GM21367 (cell line): ENCODE measurements around the gene PRKD1.

Experiments used
- ATAC-seq: cut with Tn5 transposase; IDR thresholded peaks from one replicate; pipeline ENCODE4 v1.9.1; 2021; ENCODE audit not compliant: unreplicated experiment

Gene PRKD1

DNA sequence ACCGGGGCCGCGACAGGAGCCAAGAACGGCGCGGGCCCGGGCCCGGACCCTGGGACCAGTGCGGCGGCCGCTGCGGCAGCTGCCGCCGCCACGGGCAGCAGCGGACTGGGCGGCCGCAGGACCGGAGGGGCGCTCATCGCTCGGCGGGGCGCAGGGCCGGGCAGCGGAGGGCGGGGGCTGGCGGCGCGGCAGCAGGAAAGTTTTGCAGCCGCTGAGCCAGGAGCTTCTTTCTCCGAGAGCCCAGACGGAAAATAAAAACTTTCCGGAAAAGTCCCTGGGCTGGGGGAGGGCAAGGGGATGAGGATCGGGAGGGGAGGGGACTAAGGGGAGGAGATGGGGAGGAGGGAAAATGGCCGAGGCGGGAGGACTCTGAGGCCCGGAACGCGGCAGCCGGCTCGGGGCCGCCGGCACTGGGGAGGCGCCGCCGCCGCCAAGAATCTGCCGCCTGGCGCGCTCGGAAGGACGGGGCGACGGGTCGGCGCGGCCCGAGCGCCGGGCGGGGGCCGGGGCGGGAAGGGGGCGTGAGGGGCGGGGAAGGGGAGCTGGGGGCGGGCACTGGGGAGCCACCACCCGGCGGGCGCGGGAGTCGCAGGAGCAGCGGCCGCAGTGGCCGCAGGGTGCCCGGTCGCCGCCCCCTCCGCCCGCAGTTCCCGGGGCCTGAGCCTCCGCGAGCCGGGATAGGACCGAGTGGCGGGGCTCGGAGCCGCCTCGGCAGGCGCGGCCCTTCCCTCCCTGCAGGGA lies at the start of gene PRKD1:
PRKD1 (minus strand) TSS at position 472 of the 741 bp plus-strand sequence.
- peak; percentile 38 for ATAC-seq

DNA sequence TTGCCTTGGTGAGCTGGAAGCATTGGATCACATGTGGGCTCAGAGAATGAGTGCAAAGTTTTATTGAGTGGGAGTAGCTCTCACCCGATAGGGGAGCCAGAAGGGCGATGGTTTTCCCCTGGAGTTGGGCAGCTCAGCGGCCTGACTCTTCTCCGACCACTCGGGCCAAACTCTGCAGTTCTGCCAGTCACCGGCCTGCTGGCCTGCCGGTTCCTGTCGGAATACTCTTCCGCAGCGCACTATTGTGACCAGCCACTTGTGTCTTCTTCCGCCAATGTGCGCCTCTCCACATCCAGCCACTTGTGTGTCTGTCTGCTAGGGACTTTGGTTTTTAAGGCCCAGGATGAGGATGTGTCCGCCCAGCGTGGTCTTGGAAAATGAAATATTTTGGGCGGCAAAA lies 43.5 kb upstream of the PRKD1 start:
- no peak for ATAC-seq

DNA sequence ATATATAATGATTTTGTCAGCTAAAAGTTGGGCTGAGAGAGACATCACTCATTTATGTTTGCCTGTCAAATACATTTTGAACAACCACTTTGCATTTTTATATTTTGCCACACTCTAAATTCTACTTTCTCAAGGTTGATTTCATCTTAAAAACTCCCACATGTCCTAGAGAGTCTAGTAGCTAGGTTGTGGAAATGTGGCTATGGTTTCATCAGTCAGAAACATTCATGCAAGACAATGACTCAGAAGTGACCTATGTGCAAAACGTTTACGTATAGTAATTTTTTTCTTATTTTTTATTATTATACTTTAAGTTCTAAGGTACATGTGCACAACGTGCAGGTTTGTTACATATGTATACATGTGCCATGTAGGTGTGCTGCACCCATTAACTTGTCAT lies 27.4 kb upstream of the PRKD1 start:
- no peak for ATAC-seq

DNA sequence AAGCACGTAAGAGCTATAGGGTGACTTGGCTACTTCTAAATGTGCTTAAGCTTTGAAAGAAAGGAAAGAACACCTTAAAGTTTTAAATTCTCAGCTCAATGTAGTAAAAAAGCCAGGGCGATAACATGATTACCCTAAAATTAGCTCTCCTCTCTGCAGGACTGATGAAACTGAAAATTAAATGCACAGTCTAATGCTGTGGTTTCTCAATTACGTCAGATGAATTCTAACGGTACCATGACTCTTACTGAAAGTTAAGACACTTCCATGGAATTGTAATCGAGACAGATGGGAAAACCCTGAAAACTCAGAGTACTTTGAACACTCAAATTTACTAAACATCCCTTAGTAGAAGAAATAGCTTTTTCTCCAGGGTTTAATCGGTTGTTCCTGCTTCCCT lies 25.9 kb upstream of the PRKD1 start:
- no peak for ATAC-seq

DNA sequence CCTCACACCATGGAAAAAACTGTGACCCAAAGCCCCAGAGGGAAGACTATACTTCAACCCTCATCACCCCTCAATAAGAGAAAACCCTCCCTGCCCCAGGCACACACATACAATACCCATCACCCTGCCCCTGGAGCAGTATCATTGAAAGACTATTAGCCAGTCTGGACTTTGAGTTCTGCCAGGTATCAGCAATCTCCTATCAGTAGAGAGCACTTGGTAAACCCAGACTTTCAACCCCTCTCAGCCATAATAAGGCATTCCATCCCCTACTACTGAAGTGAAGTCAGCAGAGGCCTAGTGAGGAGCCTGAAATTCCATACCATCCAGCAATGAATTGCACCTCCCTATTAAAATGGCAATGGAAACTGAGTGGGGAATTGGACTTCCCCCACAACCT lies 16.4 kb upstream of the PRKD1 start:
- ATAC-seq: no peak

DNA sequence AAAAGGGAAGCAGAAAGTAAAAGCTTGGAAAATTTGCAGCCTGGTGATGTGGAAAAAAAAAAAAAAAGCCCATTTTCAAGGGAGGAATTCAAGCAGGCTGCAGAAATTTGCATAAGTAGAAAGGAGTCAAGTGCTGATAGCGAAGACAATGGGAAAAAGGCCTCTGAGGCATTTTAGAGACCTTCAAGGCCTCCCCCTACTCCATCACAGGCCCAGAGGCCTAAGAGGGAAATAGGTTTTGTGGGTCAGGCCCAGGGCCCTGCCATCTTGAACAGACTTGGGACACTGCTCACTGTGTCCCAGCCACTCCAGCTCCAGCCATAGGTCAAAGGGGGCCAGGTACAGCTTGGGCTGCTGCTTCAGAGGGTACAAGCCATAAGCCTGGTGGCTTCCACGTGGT lies 13.8 kb upstream of the PRKD1 start:
- no peak for ATAC-seq

DNA sequence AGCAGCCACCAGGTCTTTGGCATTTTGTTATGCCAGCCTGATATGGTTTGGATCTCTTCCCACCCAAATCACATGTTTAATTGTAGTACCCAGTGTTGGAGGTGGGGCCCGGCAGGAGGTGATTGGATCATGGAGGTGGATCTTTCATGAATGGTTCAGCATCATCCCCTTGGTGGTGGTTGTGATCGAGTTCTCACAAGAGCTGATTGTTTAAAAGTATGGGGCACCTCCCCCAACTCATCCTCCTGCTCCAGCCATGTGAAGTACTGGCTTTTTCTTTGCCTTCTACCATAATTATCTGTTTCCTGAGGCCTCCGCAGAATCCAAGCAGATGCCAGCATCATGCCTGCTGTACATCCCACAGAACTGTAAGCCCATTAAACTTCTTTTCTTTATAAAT lies 12.8 kb upstream of the PRKD1 start:
- ATAC-seq: no peak

DNA sequence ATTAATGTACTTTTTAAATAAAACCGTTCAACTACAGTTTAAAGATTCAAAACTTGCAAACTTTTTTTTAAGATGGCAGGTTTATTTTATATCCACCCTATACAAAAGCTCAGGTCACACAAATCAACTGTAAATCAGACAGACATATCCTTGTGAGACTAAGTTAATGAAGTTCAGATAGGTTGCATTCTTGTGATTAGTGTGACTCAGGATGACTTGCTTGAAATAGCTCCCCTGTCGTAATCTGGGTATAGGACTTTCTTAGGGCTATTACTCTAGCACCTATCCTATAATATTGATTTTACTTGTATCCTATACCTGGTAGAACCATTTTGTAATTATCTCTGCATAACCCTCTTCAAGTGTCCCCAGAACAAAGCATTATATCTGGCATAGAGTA lies 9.5 kb upstream of the PRKD1 start:
- no peak for ATAC-seq

DNA sequence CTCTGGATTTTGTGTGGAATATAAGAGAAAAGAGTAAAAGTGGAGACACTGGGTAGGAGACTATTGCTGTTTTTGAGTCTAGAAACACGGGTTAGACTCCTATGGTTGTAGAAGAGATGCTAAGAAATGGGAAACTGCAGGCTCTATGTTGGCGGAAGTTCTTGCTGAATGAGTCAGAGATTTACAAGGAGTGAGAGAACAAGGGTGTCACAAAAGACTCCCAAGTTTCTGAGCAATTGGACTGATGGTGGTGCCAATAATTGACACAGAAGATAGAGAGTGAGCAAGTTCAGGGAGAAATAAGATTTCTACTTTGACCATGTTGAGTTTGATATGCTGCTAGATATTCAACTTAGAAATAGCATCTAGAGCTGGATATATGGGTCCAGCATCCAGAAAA lies 2.6 kb upstream of the PRKD1 start:
- ATAC-seq: no peak

DNA sequence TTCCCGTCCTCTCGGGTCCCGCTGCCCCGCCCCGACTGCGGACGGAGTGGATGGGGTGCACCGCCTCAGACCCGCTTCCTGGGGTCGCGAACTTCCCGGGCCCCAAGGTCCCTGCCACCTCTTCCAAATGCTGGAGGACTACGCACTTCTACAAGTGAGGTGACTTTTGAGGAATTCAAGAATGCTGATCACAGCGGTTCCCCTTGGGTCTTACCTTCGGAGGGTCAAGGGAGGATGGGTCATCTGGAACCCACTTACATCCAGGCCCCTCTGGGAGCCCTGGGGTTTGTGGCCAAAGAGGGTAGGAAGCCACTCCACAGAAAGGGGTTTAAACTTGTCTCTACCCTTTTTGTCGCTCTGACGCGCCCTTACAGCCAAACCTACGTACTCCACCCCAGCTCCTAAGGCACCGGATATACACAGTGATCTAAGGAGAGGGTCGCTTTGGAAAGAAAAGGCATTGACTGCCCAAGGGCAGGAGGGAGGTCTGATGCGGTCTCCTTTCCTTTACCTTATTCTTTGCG lies 532 bp upstream of the PRKD1 start:
- no peak for ATAC-seq

DNA sequence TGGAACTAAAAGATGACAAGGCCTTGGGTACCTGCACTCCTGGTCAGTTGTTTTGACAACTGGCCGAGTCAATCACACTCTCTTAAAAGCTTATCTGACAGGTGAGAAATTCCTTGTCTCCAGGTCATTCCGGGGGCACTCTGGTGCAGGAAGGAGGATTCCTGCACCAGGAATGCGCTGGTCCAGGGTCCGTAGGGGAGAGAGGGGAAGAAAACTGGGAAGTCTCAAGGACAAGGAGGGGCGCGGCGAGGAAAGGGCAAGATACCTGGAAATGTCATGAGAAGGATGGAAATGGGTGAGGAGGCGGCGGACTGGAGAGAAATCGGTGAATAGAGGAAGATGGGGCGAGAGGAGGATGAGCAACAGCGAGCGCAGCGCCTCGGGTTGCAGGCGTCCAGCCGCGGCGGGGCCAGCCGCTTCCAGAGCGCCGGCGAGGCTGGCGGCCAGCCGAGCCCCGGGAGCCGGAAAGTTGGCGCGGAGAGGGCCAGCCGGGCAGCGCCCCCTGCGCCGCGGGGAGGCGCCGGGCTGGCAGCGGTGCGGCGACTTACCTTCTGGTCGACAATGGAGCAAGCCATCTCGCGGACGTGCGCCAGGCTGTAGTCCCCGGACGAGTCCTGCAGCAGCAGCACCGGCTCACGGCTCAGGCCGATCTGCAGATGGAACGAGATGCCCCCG lies 809 bp downstream of the PRKD1 start:
- peak; percentile 40 for ATAC-seq

DNA sequence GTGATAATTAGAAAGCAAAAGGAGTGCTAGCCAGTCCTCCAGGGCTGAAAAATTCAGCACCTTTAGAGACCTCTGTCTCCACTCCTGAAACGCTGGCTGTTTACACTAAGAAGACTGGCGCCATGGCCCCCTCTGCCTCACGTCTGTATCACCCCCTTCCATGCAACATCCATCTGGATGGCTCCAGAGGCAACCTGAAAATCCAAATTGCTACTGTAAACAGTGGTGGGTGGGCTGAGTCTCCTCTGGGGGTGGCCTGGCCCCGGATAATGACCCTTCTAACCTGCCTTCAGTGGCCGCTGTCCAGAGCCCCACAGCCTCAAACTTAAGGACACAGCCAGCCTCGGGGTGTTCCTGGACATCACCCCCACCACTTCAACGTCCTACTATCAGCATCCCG lies 1.4 kb downstream of the PRKD1 start:
- ATAC-seq: no peak

DNA sequence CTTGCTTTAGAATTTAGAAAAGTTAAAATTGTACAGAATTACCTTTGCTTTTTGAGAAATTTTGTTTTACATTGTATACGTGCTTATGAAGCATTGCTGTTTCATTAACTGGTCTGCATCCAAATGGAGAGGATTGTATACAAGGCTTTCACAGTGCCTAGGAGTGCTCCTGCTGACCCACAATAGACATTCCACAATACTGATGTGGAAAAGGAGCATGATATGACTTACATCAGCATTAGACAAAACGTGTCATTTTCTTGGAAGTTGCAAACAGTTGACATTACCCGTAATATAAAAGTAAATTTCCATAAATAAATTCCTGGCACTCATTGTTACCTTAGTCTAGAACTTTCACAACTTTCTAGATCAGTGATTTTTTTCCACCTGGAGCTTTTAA lies 1.9 kb downstream of the PRKD1 start:
- no peak for ATAC-seq

DNA sequence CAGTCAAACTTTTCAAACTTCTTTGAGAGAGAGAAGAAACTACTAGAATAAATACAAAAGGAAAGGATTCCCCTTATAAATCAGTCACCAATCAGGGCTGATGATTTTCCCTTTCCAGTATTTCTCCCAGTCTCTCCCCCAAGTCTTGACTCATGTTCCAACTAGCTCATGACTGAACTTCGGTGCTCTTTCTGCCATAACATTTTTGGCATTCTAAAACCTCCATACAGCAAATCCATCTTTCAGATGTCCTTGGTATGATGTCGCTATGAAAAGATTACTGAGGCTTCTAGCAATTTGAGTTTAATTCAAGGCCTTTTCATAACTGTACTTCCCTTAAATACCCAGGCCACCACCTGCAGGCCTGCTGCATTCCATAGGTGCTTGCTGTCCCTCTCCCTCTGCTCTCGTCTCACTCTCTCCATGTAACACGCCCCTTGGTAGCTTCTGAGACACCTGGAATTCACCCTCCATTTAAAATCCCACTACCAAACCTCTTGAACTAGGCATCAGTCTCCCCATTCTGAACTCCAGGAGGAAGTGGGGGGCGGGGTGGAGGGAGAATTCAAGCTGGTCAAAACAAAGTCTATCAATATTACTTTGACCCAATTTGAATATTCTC lies 2.4 kb downstream of the PRKD1 start:
- ATAC-seq: no peak

DNA sequence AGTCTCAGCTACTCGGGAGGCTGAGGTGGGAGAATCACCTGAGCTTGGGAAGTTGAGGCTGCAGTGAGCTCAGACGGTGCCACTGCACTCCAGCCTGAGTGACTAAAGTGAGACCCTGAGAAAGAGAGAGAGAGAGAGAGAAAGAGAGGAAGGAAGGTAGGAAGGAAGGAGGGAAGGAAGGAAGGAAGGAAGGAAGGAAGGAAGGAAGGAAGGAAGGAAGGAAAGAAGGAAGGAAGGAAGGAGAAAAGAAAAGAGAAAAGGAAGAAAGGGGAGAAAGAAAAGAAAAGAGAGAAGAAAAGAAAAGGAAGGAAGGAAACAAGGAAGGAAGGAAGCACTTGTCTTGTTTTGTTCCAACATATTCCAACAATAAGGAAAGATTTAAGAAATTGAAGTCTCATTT lies 7.8 kb downstream of the PRKD1 start:
- no peak for ATAC-seq

DNA sequence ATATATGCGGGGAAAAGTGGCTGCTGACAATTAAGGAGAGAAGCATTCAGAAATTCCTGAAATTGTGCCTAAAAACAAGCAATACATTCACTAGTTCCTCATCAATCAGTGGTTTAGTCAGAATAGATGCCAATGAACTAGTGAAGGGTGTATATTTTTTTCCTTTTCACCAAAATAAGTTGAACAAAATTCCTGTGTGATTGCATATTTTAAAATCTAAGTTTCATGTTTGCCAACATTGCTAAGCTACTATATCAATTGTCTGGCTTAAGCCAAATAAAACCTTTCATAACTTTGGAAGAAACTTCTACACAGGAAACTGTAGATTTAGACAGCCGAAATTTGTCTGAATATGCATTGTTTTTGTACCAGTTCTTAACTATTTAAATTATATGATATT lies 8.7 kb downstream of the PRKD1 start:
- ATAC-seq: no peak

DNA sequence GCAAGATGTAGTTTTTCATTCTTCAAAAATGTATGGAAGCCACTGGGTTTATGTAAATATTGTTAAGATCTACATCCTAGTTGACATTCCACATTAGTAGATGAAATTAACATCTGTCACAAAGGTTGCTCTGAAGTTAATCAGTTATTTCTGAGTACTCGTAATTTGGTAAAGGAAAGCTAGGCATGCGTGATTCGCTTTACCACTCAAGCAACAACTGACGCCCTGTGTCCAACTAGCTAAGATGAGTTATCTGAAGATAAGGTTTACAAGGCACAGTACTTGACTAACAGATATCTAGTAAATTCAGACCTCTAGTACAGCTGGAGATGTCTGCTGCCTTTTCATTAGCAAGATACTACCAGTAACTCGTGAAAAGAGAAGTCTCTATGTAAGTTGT lies 14.1 kb downstream of the PRKD1 start:
- no peak for ATAC-seq

DNA sequence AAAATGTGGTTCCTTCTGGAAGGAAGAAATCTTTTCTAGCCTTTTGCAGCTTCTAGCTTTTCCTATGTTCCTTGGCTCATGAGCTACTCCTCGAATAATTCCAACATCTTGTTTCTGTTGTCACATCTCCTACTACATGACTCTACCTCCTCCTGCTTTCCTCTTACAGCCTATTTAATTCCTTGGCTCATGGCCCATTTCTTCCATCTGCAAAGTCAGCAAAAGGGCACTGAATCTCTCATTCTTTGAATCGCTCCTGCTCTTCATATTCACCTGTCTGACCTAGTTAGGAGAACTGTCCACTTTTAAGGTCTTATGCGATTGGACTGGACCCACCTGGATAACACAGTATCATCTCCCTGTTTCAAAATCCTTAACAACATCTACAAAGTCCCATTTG lies 15.8 kb downstream of the PRKD1 start:
- no peak for ATAC-seq

DNA sequence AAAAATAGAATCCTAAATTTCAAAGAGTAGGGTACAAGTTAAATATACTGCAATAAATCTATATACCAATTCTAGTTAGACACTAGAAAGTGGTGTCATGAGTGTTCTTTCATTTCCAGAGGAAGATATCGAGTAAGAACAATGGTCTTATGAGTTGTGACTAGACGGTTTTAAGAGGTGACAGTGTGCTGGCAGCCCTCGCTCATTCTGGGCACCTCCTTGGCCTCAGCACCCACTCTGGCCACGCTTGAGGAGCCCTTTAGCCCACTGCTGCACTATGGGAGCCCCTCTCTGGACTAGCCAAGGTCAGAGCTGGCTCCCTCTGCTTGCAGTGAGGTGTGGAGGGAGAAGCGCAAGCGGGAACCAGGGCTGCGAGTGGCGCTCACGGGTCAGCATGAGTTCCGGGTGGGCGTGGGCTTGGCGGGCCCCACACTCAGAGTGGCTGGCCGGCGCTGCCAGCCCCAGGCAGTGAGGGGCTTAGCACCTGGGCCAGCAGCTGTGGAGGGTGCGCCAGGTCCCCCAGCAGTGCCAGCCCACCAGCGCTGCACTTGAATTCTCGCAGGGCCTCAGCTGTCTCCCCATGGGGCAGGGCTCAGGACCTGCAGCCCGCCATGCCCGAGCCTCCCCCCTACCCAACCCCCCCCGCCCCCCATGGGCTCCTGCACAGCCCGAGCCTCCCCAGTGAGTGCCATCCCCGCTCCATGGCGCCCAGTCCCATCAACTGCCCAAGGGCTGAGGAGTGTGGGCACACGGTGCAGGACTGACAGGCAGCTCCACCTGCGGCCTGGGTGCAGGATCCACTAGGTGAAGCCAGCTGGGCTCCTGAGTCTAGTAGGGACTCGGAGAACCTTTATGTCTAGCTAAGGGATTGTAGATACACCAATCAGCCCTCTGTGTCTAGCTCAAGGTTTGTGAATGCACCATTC lies 18.7 kb downstream of the PRKD1 start:
- no peak for ATAC-seq

DNA sequence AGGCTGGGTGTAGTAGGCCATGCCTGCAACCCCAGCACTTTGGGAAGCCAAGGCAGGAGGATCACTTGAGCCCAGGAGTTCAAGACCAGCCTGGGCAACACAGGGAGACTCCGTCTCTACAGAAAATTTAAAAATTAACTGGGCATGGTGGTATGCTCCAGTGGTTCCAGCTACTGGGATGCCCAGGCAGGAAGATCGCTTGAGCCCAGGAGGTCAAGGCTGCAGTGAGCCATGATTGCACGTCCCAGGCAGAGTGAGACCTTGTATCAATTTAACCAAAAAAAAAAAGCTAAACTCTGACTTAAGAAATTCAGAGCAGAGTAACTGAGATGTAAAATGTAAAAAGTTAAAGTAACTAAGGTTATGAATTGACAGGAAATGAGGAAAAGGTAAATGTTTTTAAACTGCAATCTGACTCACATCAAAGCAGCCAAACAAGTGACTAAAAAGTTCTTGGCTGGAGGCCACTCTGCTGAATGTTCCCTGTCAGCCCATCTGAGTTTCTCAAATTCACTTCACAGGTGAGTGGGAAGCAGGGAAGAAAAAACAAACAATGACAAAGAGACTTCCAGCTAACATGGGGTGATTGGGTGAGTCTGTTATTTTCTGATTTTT lies 21.3 kb downstream of the PRKD1 start:
- ATAC-seq: no peak

DNA sequence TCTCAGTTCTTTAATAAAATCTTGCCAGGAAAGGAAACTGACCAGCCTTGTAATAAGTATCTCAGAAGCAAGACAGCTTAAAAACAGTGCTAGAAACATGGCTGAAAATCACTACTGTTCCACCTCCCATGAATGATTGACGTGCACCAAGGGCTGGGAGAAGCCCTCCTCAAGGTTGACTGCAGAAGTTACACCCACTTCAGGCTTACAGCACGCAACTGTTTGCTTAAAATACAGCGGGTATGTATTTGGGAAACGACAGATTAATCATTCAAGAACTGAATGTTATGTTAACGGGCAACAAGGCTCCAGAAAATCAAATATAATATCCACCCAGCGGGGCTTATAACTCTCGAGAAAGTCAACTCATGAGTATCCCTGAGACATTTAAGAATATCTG lies 22.1 kb downstream of the PRKD1 start:
- ATAC-seq: no peak
